PC-3 (cell line): Measurements from ENCODE around the gene JAKMIP2.

ENCODE experiments used
- CTCF ChIP-seq: fragments of 300-600 bp; sonication (generic); conservative IDR thresholded peaks from 2 replicates; pipeline ENCODE4 v1.5.1; 2017; ENCODE audit warnings: antibody characterized with exemption, low read depth, mild to moderate bottlenecking, low read length
- EZH2 ChIP-seq: fragments of 300-600 bp; sonication (generic); IDR thresholded peaks from one replicate; pipeline ENCODE4 v1.6.1; 2017; ENCODE audit warnings: antibody characterized with exemption, mild to moderate bottlenecking, low read length; ENCODE audit not compliant: unreplicated experiment
- EZH2phosphoT487 ChIP-seq: fragments of 300-600 bp; sonication (generic); IDR thresholded peaks from 2 replicates; pipeline ENCODE4 v1.6.1; 2018; ENCODE audit warnings: mild to moderate bottlenecking, antibody characterized with exemption, low read length, borderline replicate concordance

- TF ChIP-seq CTCF = no peak
- TF ChIP-seq EZH2 = no peak
- TF ChIP-seq EZH2phosphoT487 = no peak
Observed at GRCh38 chr5:147610798-147611197, 171.7 kb downstream of the JAKMIP2 start.
